Measurements from ENCODE around the gene EXOC6B. TPM values are rescaled to one million over a fixed set of nuclear protein-coding genes. Genes with fewer than 3 reads are reported as not detected.

Gene EXOC6B
- polyA plus RNA-seq, 3 donors = 3.2 to 8.2 (median 8.0) TPM

- no peak overlapping the region for H3K27ac ChIP-seq (ENCODE audit: low read depth, low read length)
Observed at GRCh38 chr2:72712977-72713376, 112.9 kb downstream of the EXOC6B start.

- H3K27ac ChIP-seq (ENCODE audit: low read depth, low read length) = no peak overlapping the region
Observed at GRCh38 chr2:72712304-72712703, 113.5 kb downstream of the EXOC6B start.

- H3K27ac ChIP-seq (ENCODE audit: low read depth, low read length) = no peak overlapping the region
- WGBS, 3 donors = 90 to 97% (median 91%) methylated on average over 1 of the region's 1 CpG
Observed at GRCh38 chr2:72710418-72711152, 115.2 kb downstream of the EXOC6B start.

GRCh38 chr2:72708236-72708635, 117.6 kb downstream of the EXOC6B start:
- no peak overlapping the region for H3K27ac ChIP-seq (ENCODE audit: low read depth, low read length)
- 50 to 93% (median 90%) methylated on average over 1 of the region's 1 CpG for WGBS, 3 donors

- WGBS, 3 donors = 81 to 91% (median 84%) methylated on average over 3 of the region's 3 CpGs
- no peak overlapping the region for H3K27ac ChIP-seq (ENCODE audit: low read depth, low read length)
Observed at GRCh38 chr2:72698300-72698699, 127.5 kb downstream of the EXOC6B start.

- no peak overlapping the region for H3K27ac ChIP-seq (ENCODE audit: low read depth, low read length)
- WGBS, 3 donors = 94 to 100% (median 100%) methylated on average over 2 of the region's 2 CpGs
Observed at GRCh38 chr2:72696559-72696958, 129.3 kb downstream of the EXOC6B start.

GRCh38 chr2:72695676-72696075, 130.2 kb downstream of the EXOC6B start:
- H3K27ac ChIP-seq (ENCODE audit: low read depth, low read length) = no peak overlapping the region
- 42 to 81% (median 74%) methylated on average over 1 of the region's 1 CpG for WGBS, 3 donors

GRCh38 chr2:72694715-72695496, 130.9 kb downstream of the EXOC6B start:
- WGBS, 3 donors = 35 to 52% (median 51%) methylated on average over 9 of the region's 9 CpGs
- H3K27ac ChIP-seq (ENCODE audit: low read depth, low read length) = no peak overlapping the region

GRCh38 chr2:72689579-72690195, 136.1 kb downstream of the EXOC6B start:
- H3K27ac ChIP-seq (ENCODE audit: low read depth, low read length) = no peak overlapping the region
- WGBS, 3 donors = 73 to 87% (median 75%) methylated on average over 5 of the region's 5 CpGs

GRCh38 chr2:72685638-72686213, 140.1 kb downstream of the EXOC6B start:
- 79 to 88% (median 84%) methylated on average over 3 of the region's 3 CpGs for WGBS, 3 donors
- no peak overlapping the region for H3K27ac ChIP-seq (ENCODE audit: low read depth, low read length)

- no peak overlapping the region for H3K27ac ChIP-seq (ENCODE audit: low read depth, low read length)
Observed at GRCh38 chr2:72682061-72682460, 143.8 kb downstream of the EXOC6B start.

GRCh38 chr2:72681016-72681995, 144.5 kb downstream of the EXOC6B start:
- H3K27ac ChIP-seq (ENCODE audit: low read depth, low read length) = no peak overlapping the region
- 74 to 83% (median 81%) methylated on average over 3 of the region's 3 CpGs for WGBS, 3 donors

- H3K27ac ChIP-seq (ENCODE audit: low read depth, low read length) = no peak overlapping the region
- 89 to 93% (median 90%) methylated on average over 2 of the region's 2 CpGs for WGBS, 3 donors
Observed at GRCh38 chr2:72678024-72678423, 147.8 kb downstream of the EXOC6B start.

GRCh38 chr2:72676341-72677025, 149.3 kb downstream of the EXOC6B start:
- H3K27ac ChIP-seq (ENCODE audit: low read depth, low read length) = no peak overlapping the region
- 73 to 83% (median 80%) methylated on average over 5 of the region's 5 CpGs for WGBS, 3 donors

- 87 to 88% (median 88%) methylated on average over 8 of the region's 8 CpGs for WGBS, 3 donors
- H3K27ac ChIP-seq (ENCODE audit: low read depth, low read length) = no peak overlapping the region
Observed at GRCh38 chr2:72674982-72675915, 150.6 kb downstream of the EXOC6B start.

GRCh38 chr2:72673279-72673678, 152.6 kb downstream of the EXOC6B start:
- H3K27ac ChIP-seq (ENCODE audit: low read depth, low read length) = no peak overlapping the region
- 39 to 95% (median 93%) methylated on average over 2 of the region's 2 CpGs for WGBS, 3 donors

- 68 to 85% (median 76%) methylated on average over 4 of the region's 4 CpGs for WGBS, 3 donors
Observed at GRCh38 chr2:72669121-72669520, 156.7 kb downstream of the EXOC6B start.

More at GRCh38 chr2:72669121-72669520, 156.7 kb downstream of the EXOC6B start:
- no peak overlapping the region for H3K27ac ChIP-seq (ENCODE audit: low read depth, low read length)

Measured in adipose tissue (tissue), 3 donors.